PC-9 (cell line): ENCODE results near the gene PKHD1.

ENCODE experiments used
- CTCF ChIP-seq: fragments of 200-600 bp; sonication (generic); conservative IDR thresholded peaks from 2 replicates; pipeline ENCODE4 v1.6.1; 2017; ENCODE audit warnings: mixed run types, antibody characterized with exemption, mild to moderate bottlenecking, moderate library complexity
- EZH2 ChIP-seq: fragments of 200-600 bp; sonication (generic); IDR thresholded peaks from 2 replicates; pipeline ENCODE4 v1.8.0; 2017; ENCODE audit warnings: antibody characterized with exemption, low read depth

GRCh38 chr6:52102405-52102804 lies 15.0 kb upstream of the PKHD1 start:
- TF ChIP-seq CTCF (no peak), EZH2 (no peak)
